HG02571 (cell line): Measurements from ENCODE around the gene SLC25A11.
"Not testable (repeated sequence)": the region's sequence is repeated elsewhere in the genome, so short reads cannot be mapped to it uniquely, and the experiment has no call there.

Experiments used
- ATAC-seq: cut with Tn5 transposase; IDR thresholded peaks from one replicate; pipeline ENCODE4 v1.9.1; 2021; ENCODE audit warnings: mild to moderate bottlenecking, moderate library complexity; ENCODE audit not compliant: unreplicated experiment

The SLC25A11 gene

GRCh38 chr17:4945944-4946280 lies 6.1 kb upstream of the SLC25A11 start:
- ATAC-seq = no peak

- no peak for ATAC-seq
Measured at GRCh38 chr17:4945176-4945943, 5.5 kb upstream of the SLC25A11 start.

- no peak for ATAC-seq
Measured at GRCh38 chr17:4944554-4945175, 4.8 kb upstream of the SLC25A11 start.

DNA sequence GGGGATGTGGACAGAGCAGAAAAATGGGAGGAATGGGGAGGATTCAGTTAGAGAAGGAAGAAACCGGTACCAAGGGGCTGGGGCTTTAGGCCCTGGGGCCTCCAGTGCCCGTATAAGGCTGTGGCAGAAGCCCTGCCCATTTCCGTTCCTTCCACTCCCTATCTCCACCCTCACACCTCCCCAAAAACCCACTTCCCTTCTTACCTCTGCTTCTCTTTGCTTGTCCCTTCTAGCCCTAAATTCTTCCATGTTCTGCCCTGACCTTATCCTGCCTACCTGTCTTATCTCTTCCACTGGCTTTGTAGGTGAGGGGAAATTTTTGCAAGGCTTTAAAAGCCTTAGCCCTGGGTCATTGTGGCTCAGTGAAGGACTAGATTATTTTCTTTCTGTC lies 4.3 kb upstream of the SLC25A11 start:
- ATAC-seq = no peak

DNA sequence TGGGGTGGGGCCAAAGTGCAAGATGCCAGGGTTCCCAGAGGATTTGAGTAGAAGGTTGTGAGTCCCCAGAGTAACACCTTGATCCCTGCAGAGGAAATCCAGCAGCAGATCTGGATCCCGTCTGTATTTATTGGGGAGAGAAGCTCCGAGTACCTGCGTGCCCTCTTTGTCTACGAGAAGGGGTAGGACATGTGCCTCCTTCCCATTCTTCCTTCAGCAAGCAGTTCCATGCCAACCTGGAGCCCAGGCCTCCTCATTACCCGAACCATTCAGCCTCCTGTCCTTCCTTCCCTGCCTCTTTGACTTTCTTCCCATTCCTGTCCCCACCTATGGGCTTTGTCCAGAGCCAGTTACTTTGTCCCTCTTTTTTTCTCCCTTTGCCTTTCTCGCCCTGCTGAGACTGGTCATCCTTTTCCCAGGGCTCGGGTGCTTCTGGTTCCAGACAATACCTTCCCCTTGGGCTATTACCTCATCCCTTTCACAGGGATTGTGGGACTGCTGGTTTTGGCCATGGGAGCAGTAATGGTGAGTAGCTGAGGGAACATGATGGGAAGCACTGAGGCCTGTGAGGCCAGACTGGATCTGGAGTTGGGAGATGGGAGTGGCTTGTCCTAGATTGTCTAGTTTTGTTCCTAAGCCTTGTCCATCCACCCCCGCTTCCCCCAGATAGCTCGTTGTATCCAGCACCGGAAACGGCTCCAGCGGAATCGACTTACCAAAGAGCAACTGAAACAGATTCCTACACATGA lies 3.1 kb upstream of the SLC25A11 start:
- no peak for ATAC-seq

- ATAC-seq = no peak
Measured at GRCh38 chr17:4941319-4941610, 1.4 kb upstream of the SLC25A11 start.

DNA sequence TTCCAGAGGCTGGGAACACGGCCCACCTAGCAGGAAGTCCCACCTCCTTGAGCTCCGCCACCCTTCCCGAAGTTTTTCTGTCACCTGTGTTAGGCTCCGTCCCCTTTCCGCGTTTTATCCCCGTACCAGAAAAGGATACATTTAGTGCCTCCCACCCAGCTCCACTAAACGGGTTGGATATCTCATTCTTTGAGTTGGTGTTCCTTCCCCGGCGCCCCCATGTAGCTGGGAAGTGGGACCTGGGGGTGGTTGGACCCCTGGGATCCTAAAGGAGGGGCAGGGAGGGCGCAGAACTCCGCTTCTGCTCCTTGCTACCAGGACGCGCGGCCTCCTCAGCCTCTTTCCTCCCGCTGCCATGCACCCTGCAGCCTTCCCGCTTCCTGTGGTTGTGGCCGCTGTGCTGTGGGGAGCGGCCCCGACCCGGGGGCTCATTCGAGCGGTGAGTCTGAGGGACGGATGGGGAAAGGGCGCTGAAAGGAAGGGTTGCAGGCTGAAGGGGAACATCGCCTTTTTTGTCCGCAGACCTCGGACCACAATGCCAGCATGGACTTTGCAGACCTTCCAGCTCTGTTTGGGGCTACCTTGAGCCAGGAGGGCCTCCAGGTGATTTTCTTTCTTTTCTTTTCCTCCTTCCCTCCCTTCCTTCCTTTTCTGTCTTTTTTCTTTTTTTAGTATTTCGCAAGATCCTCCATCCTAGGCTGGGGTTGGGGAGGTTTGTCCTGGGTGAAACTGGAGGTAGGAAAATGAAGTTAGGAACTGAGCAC lies 891 bp upstream of the SLC25A11 start:
- ATAC-seq = no peak

DNA sequence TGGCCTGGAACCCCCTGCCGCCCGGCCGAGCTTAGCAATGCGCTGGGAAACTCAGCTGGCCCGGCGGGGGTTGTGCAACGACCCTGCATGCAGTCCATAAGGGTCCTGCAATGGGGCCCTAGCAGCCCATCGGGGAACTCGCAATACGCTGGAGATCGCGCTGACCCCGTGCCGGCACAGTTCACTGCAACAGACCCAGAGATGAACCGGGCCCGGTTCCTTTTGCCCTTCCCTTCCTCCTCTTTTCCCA lies 375 bp downstream of the SLC25A11 start:
- peak; percentile 18 for ATAC-seq

DNA sequence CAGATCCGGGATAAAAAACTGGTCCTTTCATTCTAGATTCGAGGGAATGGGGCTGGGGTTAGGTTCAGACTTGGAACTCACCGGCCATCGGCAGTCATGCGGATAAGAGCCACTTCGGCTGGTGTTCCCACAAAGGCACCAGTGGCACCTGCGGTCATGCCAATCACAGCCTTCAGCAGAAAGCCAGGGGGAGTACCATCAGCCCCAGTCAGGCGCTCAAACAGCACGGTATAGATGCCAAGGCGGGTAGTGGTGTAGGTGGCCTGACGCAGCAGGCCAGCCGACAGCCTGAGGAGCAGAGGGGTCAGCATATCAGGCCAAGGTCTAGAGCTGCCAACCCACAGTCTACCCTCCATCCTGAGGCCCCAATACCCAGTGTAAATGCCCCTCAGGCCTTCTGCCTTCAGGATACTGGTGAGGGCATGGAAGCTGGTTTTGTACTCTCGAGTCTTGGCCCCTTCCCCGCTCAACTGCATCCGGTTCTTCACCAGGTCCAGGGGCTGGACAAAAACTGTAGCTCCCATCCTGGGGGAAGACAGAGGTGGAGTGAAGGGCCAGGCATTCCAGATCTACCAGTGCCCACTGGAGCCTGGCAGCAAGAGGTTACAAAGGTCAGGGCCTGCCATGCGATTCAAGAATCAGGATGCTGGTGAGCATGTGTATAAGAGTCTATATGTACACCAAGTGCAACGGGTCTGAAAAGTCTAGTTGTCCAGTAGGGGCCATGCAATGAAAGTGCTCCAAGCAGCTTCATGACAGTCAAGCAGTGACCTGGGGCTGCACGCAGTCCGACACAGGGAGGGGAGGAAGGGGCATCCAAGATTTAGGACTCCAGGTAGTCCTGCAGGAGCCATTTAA lies 929 bp downstream of the SLC25A11 start:
- ATAC-seq = no peak

DNA sequence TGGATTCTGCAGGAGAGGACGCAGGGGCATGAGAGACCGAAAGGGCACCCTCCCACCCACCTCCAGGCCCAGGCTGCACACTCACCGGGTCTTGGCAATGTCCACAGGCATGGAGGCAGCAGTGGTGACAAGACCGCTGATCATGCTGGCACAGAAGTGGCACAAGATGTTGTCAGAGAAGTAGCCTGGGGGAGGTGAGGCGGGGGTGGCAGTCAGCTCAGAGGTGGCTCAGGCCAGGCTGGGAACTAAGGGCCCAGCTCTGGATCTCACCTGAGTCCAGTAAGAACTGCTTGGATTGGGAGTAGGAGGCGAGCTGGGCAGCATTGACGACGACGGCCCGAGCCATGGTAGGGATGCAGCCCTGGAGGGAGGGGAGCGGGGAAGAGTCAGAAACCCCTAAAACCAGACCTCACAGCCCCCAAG lies 1.8 kb downstream of the SLC25A11 start:
- ATAC-seq = no peak

- ATAC-seq = no peak
Measured at GRCh38 chr17:4937553-4937952, 2.3 kb downstream of the SLC25A11 start.

DNA sequence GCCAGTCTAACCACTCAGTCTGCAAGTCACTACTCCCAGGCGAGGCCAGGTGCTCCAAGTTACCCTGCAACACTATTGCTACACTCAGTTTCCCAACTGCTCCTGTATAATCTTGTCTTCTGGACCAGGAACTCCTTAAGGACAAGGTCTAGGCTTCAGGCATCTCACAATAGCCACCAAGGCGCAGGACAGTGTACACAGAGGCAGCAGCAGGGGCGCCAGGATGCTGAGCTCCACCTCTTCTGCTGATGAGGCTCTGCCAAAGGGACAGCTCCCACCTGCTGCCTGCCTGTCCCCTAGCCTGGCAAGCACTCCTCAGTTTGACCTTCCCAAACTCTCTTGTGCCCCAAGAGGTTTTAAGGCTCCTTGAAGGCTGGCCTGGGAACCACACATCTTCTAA lies 3.4 kb downstream of the SLC25A11 start:
- ATAC-seq = no peak

DNA sequence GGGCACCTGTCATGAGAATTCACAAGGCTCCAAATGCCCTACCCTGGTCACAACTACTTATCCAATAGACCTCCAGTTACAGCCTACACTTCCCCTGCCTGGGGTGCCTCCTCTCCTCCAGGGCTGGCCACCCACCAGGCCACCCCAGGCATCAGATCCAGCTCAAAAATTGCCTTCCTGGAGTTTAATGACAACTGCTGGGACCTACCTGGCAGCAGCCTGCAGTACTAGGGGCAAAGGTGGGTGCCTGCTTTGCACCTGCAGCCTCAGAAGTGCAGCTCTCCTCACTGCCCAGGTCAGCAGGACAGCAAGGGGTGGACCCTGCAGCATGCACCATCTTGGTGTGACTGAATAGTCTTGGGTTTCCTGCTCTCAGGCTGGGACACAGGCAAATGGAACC lies 4.2 kb downstream of the SLC25A11 start:
- no peak for ATAC-seq

- ATAC-seq = no peak
Measured at GRCh38 chr17:4934173-4934979, 5.5 kb downstream of the SLC25A11 start.

DNA sequence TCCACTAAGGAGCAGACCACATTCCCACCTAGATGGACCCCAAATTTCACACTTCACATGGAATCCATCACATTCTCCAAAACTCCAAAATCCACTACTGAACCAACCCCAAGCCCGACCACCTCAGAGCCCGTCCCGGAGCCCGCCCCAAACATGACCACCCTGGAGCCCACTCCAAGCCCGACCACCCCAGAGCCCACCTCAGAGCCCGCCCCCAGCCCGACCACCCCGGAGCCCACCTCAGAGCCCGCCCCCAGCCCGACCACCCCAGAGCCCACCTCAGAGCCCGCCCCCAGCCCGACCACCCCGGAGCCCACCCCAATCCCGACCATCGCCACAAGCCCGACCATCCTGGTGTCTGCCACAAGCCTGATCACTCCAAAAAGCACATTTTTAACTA lies 6.2 kb downstream of the SLC25A11 start:
- ATAC-seq = no peak

DNA sequence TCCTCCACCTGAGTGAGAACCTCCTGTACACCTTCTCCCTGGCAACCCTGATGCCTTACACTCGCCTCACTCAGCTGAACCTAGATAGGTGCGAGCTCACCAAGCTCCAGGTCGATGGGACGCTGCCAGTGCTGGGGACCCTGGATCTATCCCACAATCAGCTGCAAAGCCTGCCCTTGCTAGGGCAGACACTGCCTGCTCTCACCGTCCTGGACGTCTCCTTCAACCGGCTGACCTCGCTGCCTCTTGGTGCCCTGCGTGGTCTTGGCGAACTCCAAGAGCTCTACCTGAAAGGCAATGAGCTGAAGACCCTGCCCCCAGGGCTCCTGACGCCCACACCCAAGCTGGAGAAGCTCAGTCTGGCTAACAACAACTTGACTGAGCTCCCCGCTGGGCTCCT lies 7.1 kb downstream of the SLC25A11 start:
- ATAC-seq = no peak

- no peak for ATAC-seq
Measured at GRCh38 chr17:4931963-4932362, 7.9 kb downstream of the SLC25A11 start, which contains the start of gene GP1BA. Gene GP1BA, plus strand, starts transcription at chr17:4932277. Its CDS starts 328 bp downstream, at chr17:4932605.

DNA sequence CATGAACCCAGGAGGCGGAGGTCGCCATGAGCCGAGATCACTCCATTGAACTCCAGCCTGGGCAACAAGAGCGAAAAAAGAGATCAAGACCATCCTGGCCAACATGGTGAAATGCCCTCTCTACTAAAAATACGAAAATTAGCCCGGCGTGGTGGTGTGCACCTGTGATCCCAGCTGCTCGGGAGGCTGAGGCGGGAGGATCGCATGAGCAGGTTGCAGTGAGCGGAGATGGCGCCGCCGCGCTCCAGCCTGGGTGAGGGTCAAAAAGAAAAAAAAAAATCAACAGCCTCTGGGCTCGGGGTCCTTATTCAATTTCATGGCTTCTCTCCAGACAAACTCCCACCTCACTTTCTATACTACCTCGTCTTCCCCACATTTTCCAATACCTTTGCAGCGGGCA lies 11.0 kb downstream of the SLC25A11 start:
- no peak for ATAC-seq

- ATAC-seq = not testable (repeated sequence)
Measured at GRCh38 chr17:4926577-4927335, 13.1 kb downstream of the SLC25A11 start.
